ENCODE measurements around the gene IGSF21. TPM values are rescaled to one million over a fixed set of nuclear protein-coding genes. Genes with fewer than 3 reads are reported as not detected.

The IGSF21 gene
- total RNA-seq, 1 donor from 2014 or later = 4.4 TPM

DNA sequence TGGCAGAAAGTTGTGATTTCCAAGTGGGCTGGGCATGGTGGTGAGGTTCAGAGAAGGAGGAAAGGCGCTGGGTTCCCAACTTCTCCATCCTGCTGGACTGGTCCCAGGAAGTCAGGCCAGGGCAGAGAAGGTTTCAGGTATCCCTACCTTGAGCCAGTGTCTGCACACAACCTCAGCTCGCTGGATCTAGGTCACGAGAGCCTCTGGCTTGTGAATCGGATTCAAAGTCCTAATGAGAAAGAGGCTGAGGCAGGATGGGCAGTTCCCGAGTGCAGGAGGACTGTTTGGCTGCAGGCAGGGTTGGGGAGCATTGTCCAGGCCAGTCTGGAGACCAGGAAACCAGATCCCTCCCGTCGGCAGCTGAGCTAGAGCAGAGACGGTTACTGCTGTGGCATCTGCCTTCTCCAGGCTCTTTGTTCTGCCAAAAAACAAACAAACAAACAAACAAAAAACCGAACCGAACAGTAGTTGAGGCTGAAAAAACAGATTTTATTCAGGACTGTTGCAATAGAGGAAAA, 19.5 kb upstream of the IGSF21 start:
- Mint-ChIP-seq H3K9me3 (ENCODE audit: unreplicated experiment) (no peaks in the 10 kb centered on the region), H3K4me3 (ENCODE audit: unreplicated experiment) (no peak overlapping the region), H3K27ac (ENCODE audit: unreplicated experiment) (no peak overlapping the region), H3K27me3 (ENCODE audit: unreplicated experiment) (no peaks in the 10 kb centered on the region), H3K36me3 (ENCODE audit: low read depth, unreplicated experiment) (no peaks in the 10 kb centered on the region), H3K4me1 (ENCODE audit: unreplicated experiment) (peaks cover 10% of the 10 kb centered on the region)
- TF ChIP-seq, protein P1, sequence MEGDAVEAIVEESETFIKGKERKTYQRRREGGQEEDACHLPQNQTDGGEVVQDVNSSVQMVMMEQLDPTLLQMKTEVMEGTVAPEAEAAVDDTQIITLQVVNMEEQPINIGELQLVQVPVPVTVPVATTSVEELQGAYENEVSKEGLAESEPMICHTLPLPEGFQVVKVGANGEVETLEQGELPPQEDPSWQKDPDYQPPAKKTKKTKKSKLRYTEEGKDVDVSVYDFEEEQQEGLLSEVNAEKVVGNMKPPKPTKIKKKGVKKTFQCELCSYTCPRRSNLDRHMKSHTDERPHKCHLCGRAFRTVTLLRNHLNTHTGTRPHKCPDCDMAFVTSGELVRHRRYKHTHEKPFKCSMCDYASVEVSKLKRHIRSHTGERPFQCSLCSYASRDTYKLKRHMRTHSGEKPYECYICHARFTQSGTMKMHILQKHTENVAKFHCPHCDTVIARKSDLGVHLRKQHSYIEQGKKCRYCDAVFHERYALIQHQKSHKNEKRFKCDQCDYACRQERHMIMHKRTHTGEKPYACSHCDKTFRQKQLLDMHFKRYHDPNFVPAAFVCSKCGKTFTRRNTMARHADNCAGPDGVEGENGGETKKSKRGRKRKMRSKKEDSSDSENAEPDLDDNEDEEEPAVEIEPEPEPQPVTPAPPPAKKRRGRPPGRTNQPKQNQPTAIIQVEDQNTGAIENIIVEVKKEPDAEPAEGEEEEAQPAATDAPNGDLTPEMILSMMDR (IDR thresholded peaks at IDR 0.05; ENCODE audit: unreplicated experiment) = no peak
- DNase-seq (ENCODE audit: low spot score) = no peak

DNA sequence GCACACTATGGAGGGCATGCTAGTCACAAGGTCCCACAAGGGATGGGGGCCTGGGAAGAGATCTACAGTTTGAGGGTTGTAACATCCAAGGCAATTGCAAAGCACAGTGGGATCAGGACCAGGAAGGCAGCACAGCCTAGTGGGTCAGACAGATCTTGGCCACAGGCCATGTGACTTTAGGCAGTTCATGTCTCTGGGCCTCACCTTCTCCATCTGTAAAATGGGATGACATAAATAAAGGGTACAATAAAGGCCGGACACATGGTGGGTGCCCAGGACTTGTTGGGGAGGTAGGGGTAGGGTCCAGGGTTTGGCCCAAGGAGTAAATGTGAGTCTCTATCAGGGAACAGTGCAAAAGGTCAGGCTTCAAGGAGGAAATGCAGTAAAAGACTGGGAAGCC, 18.1 kb upstream of the IGSF21 start:
- no peak for DNase-seq (ENCODE audit: low spot score)
- H3K4me3 Mint-ChIP-seq (ENCODE audit: unreplicated experiment) = no peak overlapping the region
- no peaks in the 10 kb centered on the region for H3K27me3 Mint-ChIP-seq (ENCODE audit: unreplicated experiment)
- H3K36me3 Mint-ChIP-seq (ENCODE audit: low read depth, unreplicated experiment) = no peaks in the 10 kb centered on the region
- no peaks in the 10 kb centered on the region for H3K9me3 Mint-ChIP-seq (ENCODE audit: unreplicated experiment)
- H3K4me1 Mint-ChIP-seq (ENCODE audit: unreplicated experiment) = peaks cover 10% of the 10 kb centered on the region
- H3K27ac Mint-ChIP-seq (ENCODE audit: unreplicated experiment) = no peak overlapping the region
- TF ChIP-seq, protein P1 (IDR thresholded peaks at IDR 0.05; ENCODE audit: unreplicated experiment) = no peak

DNA sequence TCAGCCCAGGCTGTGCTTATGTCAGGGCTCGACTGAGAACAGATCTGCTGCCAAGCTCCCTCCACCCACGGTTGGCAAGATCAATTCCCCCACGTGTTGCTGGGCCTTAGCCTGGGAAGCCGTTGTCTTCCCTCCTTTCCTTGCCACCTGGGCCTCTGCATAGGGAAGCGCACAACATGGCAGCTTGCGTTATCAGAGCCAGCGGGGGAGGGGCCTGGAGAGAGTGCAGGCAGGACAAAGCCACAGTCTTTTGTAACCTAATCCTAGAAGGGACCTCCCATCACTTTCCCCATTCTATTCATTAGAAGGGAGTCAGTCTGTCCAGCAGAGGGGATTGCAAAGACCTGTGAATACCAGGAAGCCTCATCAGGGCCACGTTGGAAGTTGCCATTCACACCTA, 17.0 kb upstream of the IGSF21 start:
- Mint-ChIP-seq H3K36me3 (ENCODE audit: low read depth, unreplicated experiment) (no peaks in the 10 kb centered on the region), H3K4me3 (ENCODE audit: unreplicated experiment) (no peak overlapping the region), H3K27ac (ENCODE audit: unreplicated experiment) (no peak overlapping the region), H3K4me1 (ENCODE audit: unreplicated experiment) (peaks cover 10% of the 10 kb centered on the region), H3K9me3 (ENCODE audit: unreplicated experiment) (no peaks in the 10 kb centered on the region), H3K27me3 (ENCODE audit: unreplicated experiment) (no peaks in the 10 kb centered on the region)
- no peak for DNase-seq (ENCODE audit: low spot score)
- TF ChIP-seq, protein P1 (IDR thresholded peaks at IDR 0.05; ENCODE audit: unreplicated experiment) = no peak

- Mint-ChIP-seq H3K9me3 (ENCODE audit: unreplicated experiment) (no peaks in the 10 kb centered on the region), H3K27ac (ENCODE audit: unreplicated experiment) (no peak overlapping the region), H3K4me1 (ENCODE audit: unreplicated experiment) (peaks cover 10% of the 10 kb centered on the region), H3K27me3 (ENCODE audit: unreplicated experiment) (no peaks in the 10 kb centered on the region), H3K4me3 (ENCODE audit: unreplicated experiment) (no peak overlapping the region), H3K36me3 (ENCODE audit: low read depth, unreplicated experiment) (no peaks in the 10 kb centered on the region)
- TF ChIP-seq, protein P1 (IDR thresholded peaks at IDR 0.05; ENCODE audit: unreplicated experiment) = no peak
- no peak for DNase-seq (ENCODE audit: low spot score)
Observed at GRCh38 chr1:18091660-18092446, 15.7 kb upstream of the IGSF21 start.

- TF ChIP-seq, protein P1 (IDR thresholded peaks at IDR 0.05; ENCODE audit: unreplicated experiment) = no peak
- DNase-seq (ENCODE audit: low spot score) = no peak
- H3K4me3 Mint-ChIP-seq (ENCODE audit: unreplicated experiment) = no peak overlapping the region
- H3K27ac Mint-ChIP-seq (ENCODE audit: unreplicated experiment) = no peak overlapping the region
- H3K36me3 Mint-ChIP-seq (ENCODE audit: low read depth, unreplicated experiment) = no peaks in the 10 kb centered on the region
- peaks cover 10% of the 10 kb centered on the region for H3K4me1 Mint-ChIP-seq (ENCODE audit: unreplicated experiment)
- no peaks in the 10 kb centered on the region for H3K9me3 Mint-ChIP-seq (ENCODE audit: unreplicated experiment)
- no peaks in the 10 kb centered on the region for H3K27me3 Mint-ChIP-seq (ENCODE audit: unreplicated experiment)
Observed at GRCh38 chr1:18093193-18093592, 14.4 kb upstream of the IGSF21 start.
